WTC11 (cell line): Measurements from ENCODE around the gene CDC45. TPM values are rescaled to one million over a fixed set of nuclear protein-coding genes. Genes with fewer than 3 reads are reported as not detected.

Experiments used
- ATAC-seq: fragments of 200-7000 bp; cut with Tn5 transposase; 2 replicates; pipeline ENCODE4 v1.10.0; 2021; ENCODE audit warnings: mild to moderate bottlenecking, moderate library complexity
- CTCF ChIA-PET: fragments of 300-600 bp; sonication (Branson Sonifier 250); formaldehyde crosslinking; loops from one replicate; lab custom pipeline; 2021; ENCODE audit warnings: antibody characterized with exemption; lab: Charles Lee
- POLR2A ChIA-PET: fragments of 350-600 bp; sonication (Branson Sonifier 250); formaldehyde crosslinking; loops from one replicate; lab custom pipeline; 2021; ENCODE audit warnings: antibody characterized with exemption; lab: Charles Lee
- DNase-seq: peaks from one replicate; pipeline ENCODE4 v3.0.0; 2021; ENCODE audit warnings: low spot score
- H3K27ac Mint-ChIP-seq: 2 replicates; pipeline ENCODE4 v1.8.0; 2021; ENCODE audit warnings: mixed read lengths
- H3K27me3 Mint-ChIP-seq: 2 replicates; pipeline ENCODE4 v1.8.0; 2021; ENCODE audit warnings: low read depth, mild to moderate bottlenecking, moderate library complexity, mixed read lengths
- H3K36me3 Mint-ChIP-seq: 2 replicates; pipeline ENCODE4 v1.8.0; 2021; ENCODE audit warnings: mixed read lengths
- H3K4me1 Mint-ChIP-seq: 2 replicates; pipeline ENCODE4 v1.8.0; 2022; ENCODE audit warnings: mixed read lengths
- H3K4me3 Mint-ChIP-seq: 2 replicates; pipeline ENCODE4 v1.8.0; 2021; ENCODE audit warnings: mild to moderate bottlenecking, moderate library complexity, mixed read lengths
- H3K9me3 Mint-ChIP-seq: 2 replicates; pipeline ENCODE4 v1.8.0; 2021; ENCODE audit warnings: mixed read lengths
- AFF4 ChIP-seq: sonication (generic); formaldehyde crosslinking; IDR thresholded peaks from 2 replicates; pipeline ENCODE4 v1.8.1; 2023; ENCODE audit warnings: mild to moderate bottlenecking, missing genetic modification reagents, borderline replicate concordance
- CTCF ChIP-seq: fragments of 200-600 bp; IDR thresholded peaks from 2 replicates; pipeline ENCODE4 v1.8.0; 2022; ENCODE audit warnings: antibody characterized with exemption
- HMGXB4 ChIP-seq: sonication (generic); formaldehyde crosslinking; IDR thresholded peaks from 2 replicates; pipeline ENCODE4 v1.8.1; 2023; ENCODE audit warnings: mild to moderate bottlenecking, moderate library complexity, missing genetic modification reagents
- IRF2 ChIP-seq: sonication (generic); formaldehyde crosslinking; IDR thresholded peaks from 2 replicates; pipeline ENCODE4 v1.8.0; 2022; ENCODE audit warnings: low read depth, missing genetic modification reagents, borderline replicate concordance
- MAX ChIP-seq: sonication (generic); formaldehyde crosslinking; IDR thresholded peaks from 2 replicates; pipeline ENCODE4 v1.8.0; 2022; ENCODE audit warnings: mild to moderate bottlenecking, missing genetic modification reagents
- NR3C1 ChIP-seq: sonication (generic); formaldehyde crosslinking; conservative IDR thresholded peaks from 2 replicates; pipeline ENCODE4 v1.8.1; 2023; ENCODE audit warnings: low read depth, mild to moderate bottlenecking, missing genetic modification reagents
- RORB ChIP-seq: fragments of 250-450 bp; sonication (Bioruptor Pico); IDR thresholded peaks from 2 replicates; pipeline ENCODE4 v1.9.0; 2021; ENCODE audit warnings: mild to moderate bottlenecking
- TCF7 ChIP-seq: sonication (generic); formaldehyde crosslinking; IDR thresholded peaks from 2 replicates; pipeline ENCODE4 v1.8.0; 2022; ENCODE audit warnings: mild to moderate bottlenecking, low read depth, missing genetic modification reagents, moderate library complexity
- TP53 ChIP-seq: sonication (generic); formaldehyde crosslinking; IDR thresholded peaks from 2 replicates; pipeline ENCODE4 v1.8.1; 2023; ENCODE audit warnings: mild to moderate bottlenecking, missing genetic modification reagents
- ZNF416 ChIP-seq: fragments of 250-450 bp; sonication (Bioruptor Pico); IDR thresholded peaks from 2 replicates; pipeline ENCODE4 v1.9.0; 2021; ENCODE audit warnings: mild to moderate bottlenecking, inconsistent platforms
- ZNF425 ChIP-seq: fragments of 250-450 bp; sonication (Bioruptor Pico); conservative IDR thresholded peaks from 2 replicates; pipeline ENCODE4 v1.9.0; 2021; ENCODE audit warnings: mild to moderate bottlenecking
- ZNF671 ChIP-seq: fragments of 250-450 bp; sonication (Bioruptor Pico); IDR thresholded peaks from 2 replicates; pipeline ENCODE4 v1.8.0; 2021; ENCODE audit warnings: mild to moderate bottlenecking
- total RNA-seq: library from RNA; stranded (reverse); gene quantifications from 3 replicates; pipeline ENCODE4 v1.2.3, GENCODE V29; 2021
- TF ChIP-seq, protein P1 (sequence below): sonication (generic); formaldehyde crosslinking; IDR thresholded peaks from 2 replicates; pipeline ENCODE4 v1.8.1; 2023; ENCODE audit warnings: mild to moderate bottlenecking, missing genetic modification reagents
- TF ChIP-seq, protein P2 (sequence below): sonication (generic); formaldehyde crosslinking; IDR thresholded peaks from 2 replicates; pipeline ENCODE4 v1.8.0; 2022; ENCODE audit warnings: mild to moderate bottlenecking, missing genetic modification reagents

CDC45 gene
- total RNA-seq, 1 experiment from 2014 or later, result 38.1 TPM

DNA sequence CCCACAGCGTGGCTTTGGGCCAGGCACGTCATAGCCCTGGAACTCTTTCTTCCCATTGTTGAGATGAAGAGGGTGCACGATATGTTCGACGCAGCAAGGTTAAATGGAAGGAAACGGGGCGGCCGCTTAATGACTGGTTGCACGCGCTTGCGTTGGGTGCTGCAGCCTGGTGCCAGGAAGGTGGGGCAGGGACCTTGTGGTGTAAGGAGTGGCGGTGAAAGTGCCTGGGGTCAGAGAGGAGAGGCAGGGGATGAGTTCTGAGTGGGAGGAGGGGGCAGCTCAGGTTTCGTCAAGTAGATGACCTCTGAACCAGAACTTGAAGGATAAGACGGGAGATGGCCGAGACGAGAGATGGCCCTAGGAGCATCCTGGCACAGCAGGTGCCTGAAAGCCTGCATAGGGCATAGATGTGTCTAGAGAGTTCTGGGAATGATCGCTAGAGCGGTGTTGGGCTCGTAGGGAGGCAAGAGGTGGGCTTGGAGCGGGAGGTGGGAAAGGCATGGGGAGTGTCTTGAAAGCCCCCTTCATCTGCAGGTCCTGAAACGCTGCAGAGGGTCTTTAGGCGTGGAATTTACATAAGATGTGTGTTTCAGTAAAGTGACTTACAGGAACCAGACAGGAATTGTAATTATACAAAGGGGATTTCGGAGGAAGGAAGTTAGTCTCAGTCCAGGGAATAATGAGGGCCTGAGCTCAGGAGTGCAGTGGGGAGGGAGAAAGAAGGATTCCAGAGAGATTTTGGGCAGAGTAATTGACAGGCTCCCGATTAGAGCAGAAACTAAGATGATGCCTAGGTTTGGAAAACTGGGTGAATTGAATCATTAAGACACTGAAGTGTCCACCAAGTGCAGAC is 87.7 kb downstream of the CDC45 start:
- CTCF ChIA-PET, result no interaction called here
- no peak for ATAC-seq
- peaks cover 7% of the 10 kb centered on the region for H3K9me3 Mint-ChIP-seq
- H3K4me3 Mint-ChIP-seq, result no peak overlapping the region
- POLR2A ChIA-PET, result no interaction called here
- H3K27ac Mint-ChIP-seq, result no peak overlapping the region
- TF ChIP-seq MAX (no peak), IRF2 (CRISPR knock-in tag) (no peak), ZNF425 (CRISPR knock-in tag) (no peak), ZNF671 (no peak), CTCF (no peak)
- TF ChIP-seq, all 79 proteins: peak for 0
- Mint-ChIP-seq H3K4me1 (peaks cover 7% of the 10 kb centered on the region), H3K27me3 (no peaks in the 10 kb centered on the region), H3K36me3 (no peaks in the 10 kb centered on the region)
- DNase-seq, result no peak

GRCh38 chr22:19568337-19569275 is 88.9 kb downstream of the CDC45 start:
- no peak overlapping the region for H3K27ac Mint-ChIP-seq
- H3K36me3 Mint-ChIP-seq, result no peaks in the 10 kb centered on the region
- H3K9me3 Mint-ChIP-seq, result peaks cover 7% of the 10 kb centered on the region
- DNase-seq (no peak), ATAC-seq (no peak)
- POLR2A ChIA-PET, result interaction anchor here (0.6 to 0.7 kb wide), 2 partner anchors 137 to 355 kb away, joined by 3 to 5 read pairs; no protein-coding TSS in a partner anchor
- H3K4me3 Mint-ChIP-seq, result no peak overlapping the region
- CTCF ChIA-PET, result interaction anchor here (0.6 to 1.4 kb wide), 8 partner anchors 9 to 1065 kb away, joined by 3 to 5 read pairs (median 4); partner anchors contain the start of gene GP1BB
- H3K27me3 Mint-ChIP-seq, result no peaks in the 10 kb centered on the region
- peaks cover 7% of the 10 kb centered on the region for H3K4me1 Mint-ChIP-seq
- TF ChIP-seq AFF4 (CRISPR knock-in tag), result no peak
- TF ChIP-seq TCF7 (CRISPR knock-in tag), result no peak
- no peak for TF ChIP-seq HMGXB4 (CRISPR knock-in tag)
- no peak for TF ChIP-seq RORB
- no peak for TF ChIP-seq TP53
- TF ChIP-seq CTCF, result no peak
- no peak for TF ChIP-seq MAX
- TF ChIP-seq, protein P1, sequence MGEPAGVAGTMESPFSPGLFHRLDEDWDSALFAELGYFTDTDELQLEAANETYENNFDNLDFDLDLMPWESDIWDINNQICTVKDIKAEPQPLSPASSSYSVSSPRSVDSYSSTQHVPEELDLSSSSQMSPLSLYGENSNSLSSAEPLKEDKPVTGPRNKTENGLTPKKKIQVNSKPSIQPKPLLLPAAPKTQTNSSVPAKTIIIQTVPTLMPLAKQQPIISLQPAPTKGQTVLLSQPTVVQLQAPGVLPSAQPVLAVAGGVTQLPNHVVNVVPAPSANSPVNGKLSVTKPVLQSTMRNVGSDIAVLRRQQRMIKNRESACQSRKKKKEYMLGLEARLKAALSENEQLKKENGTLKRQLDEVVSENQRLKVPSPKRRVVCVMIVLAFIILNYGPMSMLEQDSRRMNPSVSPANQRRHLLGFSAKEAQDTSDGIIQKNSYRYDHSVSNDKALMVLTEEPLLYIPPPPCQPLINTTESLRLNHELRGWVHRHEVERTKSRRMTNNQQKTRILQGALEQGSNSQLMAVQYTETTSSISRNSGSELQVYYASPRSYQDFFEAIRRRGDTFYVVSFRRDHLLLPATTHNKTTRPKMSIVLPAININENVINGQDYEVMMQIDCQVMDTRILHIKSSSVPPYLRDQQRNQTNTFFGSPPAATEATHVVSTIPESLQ (CRISPR knock-in tag), result no peak
- no peak for TF ChIP-seq ZNF416
- no peak for TF ChIP-seq NR3C1 (CRISPR knock-in tag)
- TF ChIP-seq, protein P2, sequence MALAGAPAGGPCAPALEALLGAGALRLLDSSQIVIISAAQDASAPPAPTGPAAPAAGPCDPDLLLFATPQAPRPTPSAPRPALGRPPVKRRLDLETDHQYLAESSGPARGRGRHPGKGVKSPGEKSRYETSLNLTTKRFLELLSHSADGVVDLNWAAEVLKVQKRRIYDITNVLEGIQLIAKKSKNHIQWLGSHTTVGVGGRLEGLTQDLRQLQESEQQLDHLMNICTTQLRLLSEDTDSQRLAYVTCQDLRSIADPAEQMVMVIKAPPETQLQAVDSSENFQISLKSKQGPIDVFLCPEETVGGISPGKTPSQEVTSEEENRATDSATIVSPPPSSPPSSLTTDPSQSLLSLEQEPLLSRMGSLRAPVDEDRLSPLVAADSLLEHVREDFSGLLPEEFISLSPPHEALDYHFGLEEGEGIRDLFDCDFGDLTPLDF (CRISPR knock-in tag), result no peak
